ENCODE results near the gene CAMSAP2.

Gene CAMSAP2

GRCh38 chr1:200738327-200738948 is at the start of gene CAMSAP2:
Gene CAMSAP2 (plus strand): TSS chr1:200738893. CDS start chr1:200739828, 935 bp downstream.
- no peak for FAIRE-seq

GRCh38 chr1:200692316-200692715 is 46.4 kb upstream of the CAMSAP2 start:
- FAIRE-seq: no peak

- no peak for FAIRE-seq
Measured at GRCh38 chr1:200693327-200693726, 45.4 kb upstream of the CAMSAP2 start.

GRCh38 chr1:200694738-200695137 is 44.0 kb upstream of the CAMSAP2 start:
- FAIRE-seq: no peak

- FAIRE-seq: no peak
Measured at GRCh38 chr1:200699871-200700270, 38.8 kb upstream of the CAMSAP2 start.

- FAIRE-seq: no peak
Measured at GRCh38 chr1:200704986-200705500, 33.6 kb upstream of the CAMSAP2 start.

- FAIRE-seq: no peak
Measured at GRCh38 chr1:200706111-200706814, 32.4 kb upstream of the CAMSAP2 start.

GRCh38 chr1:200707116-200707515 is 31.6 kb upstream of the CAMSAP2 start:
- no peak for FAIRE-seq

GRCh38 chr1:200708161-200708560 is 30.5 kb upstream of the CAMSAP2 start:
- no peak for FAIRE-seq

- FAIRE-seq: no peak
Measured at GRCh38 chr1:200708769-200709168, 29.9 kb upstream of the CAMSAP2 start.

- FAIRE-seq: no peak
Measured at GRCh38 chr1:200710166-200710565, 28.5 kb upstream of the CAMSAP2 start.

- no peak for FAIRE-seq
Measured at GRCh38 chr1:200714504-200715187, 24.0 kb upstream of the CAMSAP2 start.

- no peak for FAIRE-seq
Measured at GRCh38 chr1:200720199-200720598, 18.5 kb upstream of the CAMSAP2 start.

GRCh38 chr1:200724064-200724463 is 14.6 kb upstream of the CAMSAP2 start:
- no peak for FAIRE-seq

- no peak for FAIRE-seq
Measured at GRCh38 chr1:200727257-200727656, 11.4 kb upstream of the CAMSAP2 start.

- FAIRE-seq: no peak
Measured at GRCh38 chr1:200729863-200730262, 8.8 kb upstream of the CAMSAP2 start.

- FAIRE-seq: no peak
Measured at GRCh38 chr1:200731654-200732332, 6.9 kb upstream of the CAMSAP2 start.

- FAIRE-seq: no peak
Measured at GRCh38 chr1:200732438-200732837, 6.3 kb upstream of the CAMSAP2 start.

- no peak for FAIRE-seq
Measured at GRCh38 chr1:200733907-200734306, 4.8 kb upstream of the CAMSAP2 start.

GRCh38 chr1:200737647-200738291 is 924 bp upstream of the CAMSAP2 start:
- no peak for FAIRE-seq

GRCh38 chr1:200738949-200739651 is 407 bp downstream of the CAMSAP2 start:
- no peak for FAIRE-seq
